SW480 (cell line): ENCODE results near the gene SBK3.
"Not testable (repeated sequence)": the region's sequence is repeated elsewhere in the genome, so short reads cannot be mapped to it uniquely, and the experiment has no call there.

Experiments used
- DNase-seq: peaks from one replicate; pipeline ENCODE4 v3.0.0-alpha.2; 2016; ENCODE audit warnings: low spot score

Gene SBK3, protein sequence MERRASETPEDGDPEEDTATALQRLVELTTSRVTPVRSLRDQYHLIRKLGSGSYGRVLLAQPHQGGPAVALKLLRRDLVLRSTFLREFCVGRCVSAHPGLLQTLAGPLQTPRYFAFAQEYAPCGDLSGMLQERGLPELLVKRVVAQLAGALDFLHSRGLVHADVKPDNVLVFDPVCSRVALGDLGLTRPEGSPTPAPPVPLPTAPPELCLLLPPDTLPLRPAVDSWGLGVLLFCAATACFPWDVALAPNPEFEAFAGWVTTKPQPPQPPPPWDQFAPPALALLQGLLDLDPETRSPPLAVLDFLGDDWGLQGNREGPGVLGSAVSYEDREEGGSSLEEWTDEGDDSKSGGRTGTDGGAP

DNA sequence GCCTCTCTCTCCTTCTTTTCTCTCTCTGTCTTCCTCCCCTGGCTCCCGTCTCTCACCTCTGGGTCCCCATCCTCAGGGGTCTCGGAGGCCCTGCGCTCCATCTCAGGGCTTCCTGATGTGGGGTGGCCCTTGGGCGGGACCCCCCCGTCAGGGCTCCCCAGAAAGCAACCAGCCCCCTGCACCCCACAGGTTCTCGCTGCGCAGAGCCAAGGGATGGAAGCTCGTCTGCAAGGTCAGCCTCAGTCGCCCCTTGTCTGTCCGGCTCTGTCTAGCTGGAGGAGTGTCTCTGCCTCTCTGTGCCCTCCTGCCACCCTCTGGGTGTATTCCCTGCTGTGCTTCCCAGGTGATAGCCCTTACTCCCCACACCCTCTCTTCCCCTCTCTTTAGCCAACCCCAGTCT is at the start of gene SBK3:
TSS of gene SBK3 (minus strand) at position 101 of the 400 bp plus-strand sequence. CDS start at position 101, 0 bp downstream.
- DNase-seq = no peak

DNA sequence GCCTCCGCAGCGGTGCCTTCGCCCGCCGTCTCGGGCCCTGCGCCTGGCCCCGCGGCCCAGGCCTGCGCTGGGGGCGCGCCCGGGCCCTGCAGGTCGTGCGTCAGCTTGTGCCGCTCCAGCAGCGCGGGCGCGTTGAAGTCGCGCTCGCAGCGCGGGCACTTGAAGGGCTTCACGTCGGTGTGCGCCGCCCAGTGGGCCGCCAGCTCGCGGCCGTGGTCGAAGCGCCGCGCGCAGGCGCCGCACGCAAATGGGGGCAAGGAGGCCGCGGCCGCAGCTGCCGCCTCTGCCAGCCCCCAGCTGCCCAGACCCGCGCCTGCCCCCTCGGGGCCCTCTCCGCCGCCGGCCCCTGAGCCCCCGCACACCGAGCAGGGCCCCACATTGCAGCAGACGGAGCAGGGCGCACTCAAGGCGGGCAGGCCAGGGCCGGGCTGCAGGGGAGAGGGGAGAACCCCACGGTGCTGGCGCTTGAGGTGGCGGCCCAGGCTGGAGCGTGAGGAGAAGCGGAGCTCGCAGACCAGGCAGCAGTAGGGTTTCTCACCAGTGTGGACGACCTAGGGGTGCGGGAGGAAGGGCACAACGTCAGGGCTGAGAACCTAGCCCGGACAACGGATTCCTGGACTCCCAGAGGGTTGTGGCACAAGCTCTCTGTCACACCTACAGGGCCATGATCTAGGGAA is 47.9 kb upstream of the SBK3 start:
- DNase-seq = no peak

DNA sequence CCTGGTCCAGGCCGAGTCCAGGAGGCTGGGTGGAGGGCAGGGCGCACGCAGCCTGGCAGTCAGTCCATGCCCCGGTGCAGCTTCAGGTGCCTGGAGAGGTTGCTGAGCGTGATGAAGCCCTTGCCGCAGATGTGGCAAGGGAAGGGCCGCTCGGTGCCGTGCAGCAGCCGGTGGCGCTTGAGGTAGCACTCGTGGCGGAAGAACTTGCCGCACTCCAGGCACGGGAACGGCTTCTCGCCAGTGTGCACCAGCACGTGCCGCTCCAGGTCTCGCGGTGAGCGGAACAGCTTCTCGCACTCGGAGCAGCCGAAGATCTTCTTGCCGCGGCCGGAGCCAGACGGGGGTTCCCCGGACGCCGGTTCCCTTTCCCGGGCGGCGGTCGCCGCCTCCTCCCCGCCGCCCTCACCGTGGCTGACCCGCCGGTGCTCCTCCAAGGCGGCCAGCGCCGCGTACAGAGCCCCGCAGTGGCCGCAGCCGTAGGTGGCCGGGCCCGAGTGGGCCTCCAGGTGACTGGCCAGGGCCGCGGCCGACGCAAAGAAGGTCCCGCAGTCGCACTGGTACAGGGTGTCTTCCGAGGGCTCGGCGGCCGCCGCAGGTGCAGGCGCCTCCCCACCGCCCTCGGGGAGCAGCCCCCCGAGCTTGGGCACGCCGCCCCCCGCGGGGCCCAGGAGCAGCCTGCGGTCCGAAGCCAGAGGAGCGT is 47.2 kb upstream of the SBK3 start:
- no peak for DNase-seq

DNA sequence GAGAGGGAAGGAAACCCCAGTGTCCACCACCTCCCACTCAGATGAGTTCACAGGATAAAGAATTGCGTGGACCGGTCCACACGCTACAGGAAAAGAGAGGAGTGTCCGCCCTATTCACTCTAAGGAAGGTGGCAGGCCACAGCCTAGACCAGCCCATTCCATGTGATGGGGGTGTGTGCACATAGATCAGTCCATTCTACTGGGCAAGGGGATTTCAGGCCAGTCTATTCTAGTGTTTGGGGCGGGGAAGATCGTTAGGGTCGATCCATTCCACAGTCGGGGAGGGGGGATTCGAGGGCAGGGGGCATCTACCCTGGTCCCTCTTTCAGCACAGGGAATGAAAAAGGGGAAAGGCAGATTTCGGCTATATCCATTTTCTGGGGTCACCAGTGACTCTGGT is 46.2 kb upstream of the SBK3 start:
- no peak for DNase-seq

DNA sequence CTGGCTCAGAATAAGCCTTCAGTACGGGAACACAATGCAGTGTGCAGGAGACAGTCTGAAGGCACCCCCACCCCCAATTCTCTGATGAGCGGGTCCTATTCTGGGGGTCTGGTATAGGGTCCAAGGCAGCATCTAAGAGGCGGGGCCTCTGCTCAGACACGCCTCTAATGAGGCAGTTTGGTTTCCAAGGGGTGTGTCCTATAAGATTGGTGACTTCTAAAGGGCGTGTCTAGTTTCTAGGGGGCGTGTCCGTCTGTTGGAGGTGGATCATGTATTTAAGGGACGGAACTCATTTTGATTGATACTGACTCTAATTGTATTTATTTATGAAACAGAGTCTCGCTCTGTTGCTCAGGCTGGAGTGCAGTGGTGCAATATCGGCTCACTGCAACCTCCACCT is 45.3 kb upstream of the SBK3 start:
- peak; percentile 55 for DNase-seq

DNA sequence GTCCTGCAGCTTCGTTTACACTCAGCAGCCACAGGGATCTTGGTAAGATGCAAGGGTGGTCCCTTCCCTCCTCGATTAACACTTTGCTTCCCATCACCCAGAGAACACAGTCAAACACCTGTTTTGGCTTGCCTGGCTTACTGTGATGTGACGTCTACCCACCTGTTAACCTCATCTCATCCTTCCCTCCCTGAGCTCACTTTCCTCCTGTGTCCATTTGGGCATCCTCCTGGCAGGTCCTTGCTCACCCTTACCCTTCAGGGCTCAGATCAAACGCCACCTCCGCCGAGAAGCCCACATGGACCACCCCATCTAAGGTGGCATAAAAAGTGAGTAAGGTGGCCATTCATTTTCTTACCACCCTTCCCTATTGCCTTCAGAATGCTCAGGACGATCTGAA is 44.8 kb upstream of the SBK3 start:
- no peak for DNase-seq

DNA sequence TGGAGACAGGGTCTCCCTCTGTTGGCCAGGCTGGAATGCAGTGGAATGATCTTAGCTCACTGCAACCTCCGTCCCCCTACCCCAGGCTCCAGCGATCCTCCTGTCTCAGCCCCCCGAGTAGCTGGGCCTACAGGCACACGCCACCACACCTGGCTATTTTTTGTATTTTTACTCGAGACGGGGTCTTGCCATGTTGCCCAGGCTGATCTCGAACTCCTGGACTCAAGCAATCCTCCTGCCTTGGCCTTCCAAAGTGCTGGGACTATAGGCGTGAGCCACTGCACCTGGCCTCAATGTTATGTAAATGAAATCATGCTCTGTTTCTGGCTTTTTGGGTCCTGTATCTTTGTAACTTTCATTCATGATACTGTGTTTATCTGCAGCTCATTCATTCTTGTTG is 43.4 kb upstream of the SBK3 start:
- no peak for DNase-seq

DNA sequence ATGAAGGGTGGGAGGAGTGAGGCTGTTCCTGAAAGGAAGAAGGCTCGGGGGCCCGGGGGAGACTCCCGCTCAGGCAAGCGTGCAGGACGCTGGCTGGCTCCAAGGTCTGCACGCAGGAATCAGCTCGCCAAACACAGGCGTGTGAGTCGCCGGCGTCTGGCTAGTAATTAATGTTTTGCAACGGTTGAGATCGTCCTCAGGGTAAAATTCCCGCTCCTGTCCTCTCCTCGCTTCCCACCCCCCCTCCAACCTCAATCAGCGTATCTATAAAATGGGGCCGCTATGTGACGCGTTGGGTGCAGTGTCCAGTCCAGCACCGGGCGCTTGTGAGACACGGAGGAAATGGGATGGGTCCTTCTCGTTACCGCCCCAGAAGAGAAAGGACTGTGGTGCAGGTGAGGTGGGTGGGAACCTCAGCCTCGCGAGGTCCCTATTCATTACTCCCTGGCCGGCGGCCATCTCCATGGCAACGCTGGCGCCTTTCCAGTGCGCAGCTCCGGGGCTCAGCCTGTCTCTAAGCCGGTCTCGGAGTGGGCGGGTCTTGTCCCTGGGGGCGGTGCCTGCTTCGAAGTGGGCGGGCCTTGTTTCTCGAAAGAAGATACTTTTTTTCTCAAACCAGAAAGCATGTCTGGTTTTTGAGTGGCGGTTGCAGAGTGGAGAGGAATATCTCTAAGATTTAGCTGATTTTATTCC is 41.8 kb upstream of the SBK3 start:
- peak; percentile 98 for DNase-seq

DNA sequence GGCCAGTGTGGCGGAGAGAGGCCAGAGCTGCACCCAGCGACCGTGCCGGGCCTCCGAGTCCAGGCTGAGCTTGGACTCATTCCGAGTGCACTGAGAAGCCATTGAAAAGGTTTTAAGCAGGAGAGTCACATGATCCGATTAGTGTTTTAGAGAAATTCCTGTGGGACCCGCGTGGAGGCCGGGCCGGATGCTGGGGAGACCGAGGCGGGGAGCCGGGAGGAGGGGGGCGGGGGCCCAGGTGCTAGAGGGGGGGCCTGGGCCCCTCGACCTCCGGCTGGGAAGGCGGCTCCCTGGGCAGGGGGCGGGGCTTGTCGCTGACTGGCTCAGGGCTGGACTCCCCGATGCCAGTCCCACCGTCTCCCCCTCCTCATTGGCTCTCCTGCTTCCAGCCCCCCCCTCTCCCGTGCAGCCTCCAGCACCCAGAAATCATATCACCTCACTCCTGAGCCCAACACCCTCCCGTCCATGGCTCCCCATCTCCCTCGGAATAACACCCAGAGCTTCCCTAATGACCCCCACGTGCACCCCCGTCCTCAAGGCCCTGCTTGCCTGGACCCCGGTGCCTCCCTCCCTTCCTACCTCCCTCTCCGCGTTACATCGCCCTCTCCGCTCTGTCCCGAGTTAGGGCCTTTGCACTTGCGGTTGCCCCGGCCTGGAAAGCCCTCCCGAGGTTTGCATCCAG is 40.5 kb upstream of the SBK3 start:
- peak; percentile 91 for DNase-seq

DNA sequence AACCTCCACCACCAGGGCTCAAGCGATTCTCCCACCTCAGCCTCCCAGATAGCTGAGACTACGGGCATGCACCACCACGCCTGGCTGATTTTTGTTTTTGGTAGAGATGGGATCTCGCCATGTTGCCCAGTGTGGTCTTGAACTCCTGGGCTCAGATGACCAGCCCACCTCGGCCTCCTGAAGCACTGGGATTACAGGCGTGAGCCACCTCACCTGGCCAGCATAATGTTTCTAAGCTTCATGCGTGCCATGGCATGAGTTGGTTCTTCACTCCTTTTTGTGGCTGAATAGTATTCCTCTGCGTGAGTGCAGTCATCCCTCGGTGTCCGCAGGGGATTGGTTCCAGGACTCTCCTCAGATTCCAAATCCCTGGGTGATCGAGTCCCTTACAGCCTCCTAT is 39.5 kb upstream of the SBK3 start:
- DNase-seq = no peak

DNA sequence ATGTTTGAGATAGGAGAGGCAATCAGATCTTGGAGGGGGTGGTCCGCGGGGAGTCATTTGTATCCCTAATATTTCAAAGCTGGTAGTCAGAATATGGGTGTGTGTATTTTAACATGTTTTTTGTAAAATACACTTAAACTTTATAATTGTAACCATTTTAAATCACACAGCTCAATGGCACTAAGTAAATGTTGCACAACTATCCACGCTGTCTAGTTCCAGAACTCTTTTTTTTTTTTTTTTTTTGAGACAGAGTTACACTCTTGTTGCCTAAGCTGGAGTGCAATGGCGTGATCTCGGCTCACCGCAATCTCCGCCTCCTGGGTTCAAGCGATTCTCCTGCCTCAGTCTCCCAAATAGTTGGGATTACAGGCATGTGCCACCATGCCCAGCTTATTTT is 38.6 kb upstream of the SBK3 start:
- not testable (repeated sequence) for DNase-seq

DNA sequence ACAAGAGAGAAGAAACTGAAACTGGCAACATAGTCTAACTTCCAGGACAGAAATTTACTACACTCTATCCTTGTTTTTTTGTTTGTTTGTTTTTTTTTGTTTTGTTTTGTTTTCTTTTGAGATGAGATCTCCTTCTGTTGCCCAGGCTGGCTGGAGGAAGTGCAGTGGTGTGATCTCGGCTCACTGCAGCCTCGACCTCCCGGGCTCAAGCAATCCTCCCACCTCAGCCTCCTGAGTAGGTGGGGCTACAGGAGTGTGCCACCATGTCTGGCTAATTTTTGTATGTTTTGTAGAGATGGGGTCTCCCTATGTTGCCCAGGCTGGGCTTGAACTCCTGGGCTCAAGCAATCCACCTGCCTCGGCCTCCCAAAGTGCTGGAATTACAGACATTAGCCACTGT is 36.9 kb upstream of the SBK3 start:
- DNase-seq = not testable (repeated sequence)

DNA sequence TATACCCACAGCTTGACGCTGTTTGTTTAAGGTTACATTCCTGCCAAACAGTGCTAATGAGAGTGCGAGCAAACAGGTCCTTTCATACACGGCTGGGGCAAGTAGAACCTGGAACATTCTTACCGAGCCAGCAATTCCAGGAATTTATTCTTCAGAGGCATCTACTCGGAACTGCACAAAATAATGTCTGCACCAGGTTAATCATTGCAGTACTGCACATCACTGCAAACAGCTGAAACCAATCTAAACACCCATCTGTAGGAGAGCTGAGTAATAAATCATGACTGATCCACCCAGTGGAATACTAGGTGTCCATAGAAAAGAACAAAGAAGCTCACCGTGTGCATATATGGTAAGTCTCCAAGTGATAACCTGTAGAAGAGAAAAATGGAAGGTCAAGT is 36.5 kb upstream of the SBK3 start:
- no peak for DNase-seq

DNA sequence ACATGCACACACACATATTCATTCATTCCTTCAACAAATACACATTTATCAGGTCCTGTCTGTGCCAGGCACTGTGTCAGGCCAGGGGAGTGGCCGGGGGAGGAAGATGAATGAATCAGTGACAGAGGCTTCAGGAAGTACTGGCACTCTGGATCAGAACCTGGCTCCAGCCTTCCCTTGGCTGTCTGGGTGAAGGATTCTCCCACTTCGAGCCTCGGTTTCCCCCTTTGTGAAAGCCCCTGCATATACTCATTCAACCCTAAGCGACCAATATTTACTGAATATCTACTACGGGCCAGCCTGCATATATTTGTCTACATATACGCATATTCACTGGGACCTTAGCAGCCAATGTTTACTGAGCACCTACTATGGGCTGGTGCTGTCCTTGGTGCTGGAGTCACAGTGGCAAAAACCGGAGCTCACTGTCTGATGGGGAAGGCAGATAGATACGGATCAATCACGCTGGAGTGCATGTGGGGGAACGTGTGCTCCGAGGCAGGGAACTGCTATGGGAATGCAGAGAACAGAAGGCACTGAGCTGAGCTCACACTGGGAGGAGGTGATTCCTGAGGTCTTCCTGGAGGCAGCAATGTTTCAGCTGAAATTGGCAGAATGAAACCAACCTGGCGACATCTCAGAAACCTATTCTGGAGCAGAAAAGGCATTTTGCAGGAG is 35.9 kb upstream of the SBK3 start:
- DNase-seq = no peak

DNA sequence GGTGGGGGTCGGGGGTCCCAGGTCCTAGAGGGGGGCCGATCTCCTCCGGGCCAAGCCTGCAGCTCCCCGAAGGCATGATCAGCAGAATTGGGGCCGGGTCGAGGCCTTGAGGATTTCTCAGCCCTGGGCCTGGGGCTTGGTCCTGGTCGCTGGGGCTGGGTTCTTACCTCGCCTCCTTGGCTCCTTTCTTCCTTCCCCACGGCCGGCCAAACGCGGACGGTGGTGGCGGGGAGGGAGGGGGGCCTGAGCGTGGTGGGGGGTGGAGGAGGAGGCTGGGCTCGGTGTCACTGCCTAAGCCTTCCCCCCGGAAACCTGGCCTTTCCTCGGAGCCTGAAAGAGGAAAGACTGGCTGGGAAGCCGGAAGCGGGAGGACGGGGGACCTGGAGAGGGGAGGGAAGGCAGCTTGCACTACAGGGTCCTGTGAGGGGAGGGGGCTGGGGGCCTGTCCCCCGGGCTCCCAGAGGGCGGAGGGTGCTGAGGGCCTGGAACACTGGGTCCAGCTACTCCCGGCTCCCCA is 35.3 kb upstream of the SBK3 start, which contains the start of gene ZNF579:
TSS of gene ZNF579 (minus strand) at position 221 of the 517 bp plus-strand sequence. CDS start 1,209 bp downstream, outside the sequence.
- DNase-seq = peak; percentile 86

DNA sequence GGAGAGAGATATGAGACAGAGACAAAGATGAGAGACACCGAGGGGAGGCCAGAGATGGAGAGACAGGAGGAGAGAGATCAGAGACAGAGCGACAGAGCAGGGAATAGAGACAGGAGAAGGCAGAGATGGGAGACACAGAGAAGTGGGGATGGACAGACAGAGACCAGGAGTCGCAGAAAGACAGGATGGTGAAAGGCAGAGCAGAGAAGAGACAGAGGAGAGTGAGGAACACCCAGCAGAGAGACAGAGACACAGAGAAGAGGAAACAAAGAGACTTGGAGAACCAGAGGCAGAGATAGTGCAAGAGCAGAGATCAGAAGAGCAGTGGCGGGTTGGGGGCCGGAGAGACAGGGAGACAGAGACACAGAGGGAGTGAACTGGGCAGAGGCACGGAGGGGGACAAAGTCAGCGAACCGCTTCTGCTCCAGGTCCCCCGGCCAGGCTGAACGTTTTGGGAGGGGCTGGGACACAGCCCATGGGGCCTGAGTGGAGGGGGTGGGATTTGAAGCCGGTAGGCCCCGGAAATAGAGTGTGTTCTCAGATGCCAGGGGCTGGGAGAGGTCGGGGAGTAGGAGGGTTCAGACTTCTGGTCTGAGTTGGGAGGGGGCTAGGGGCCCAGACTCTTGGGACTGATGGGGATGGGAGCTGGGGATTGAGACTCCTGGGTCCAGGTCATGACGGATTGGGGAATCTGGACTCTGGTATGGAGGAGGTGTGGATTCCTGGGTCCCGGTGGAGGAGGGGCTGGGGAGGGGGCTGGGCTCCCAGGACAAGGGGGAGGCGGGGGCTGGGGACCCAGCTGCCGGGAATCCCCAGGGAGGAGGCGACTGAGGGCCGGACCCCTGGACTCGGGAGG is 34.7 kb upstream of the SBK3 start:
- no peak for DNase-seq

DNA sequence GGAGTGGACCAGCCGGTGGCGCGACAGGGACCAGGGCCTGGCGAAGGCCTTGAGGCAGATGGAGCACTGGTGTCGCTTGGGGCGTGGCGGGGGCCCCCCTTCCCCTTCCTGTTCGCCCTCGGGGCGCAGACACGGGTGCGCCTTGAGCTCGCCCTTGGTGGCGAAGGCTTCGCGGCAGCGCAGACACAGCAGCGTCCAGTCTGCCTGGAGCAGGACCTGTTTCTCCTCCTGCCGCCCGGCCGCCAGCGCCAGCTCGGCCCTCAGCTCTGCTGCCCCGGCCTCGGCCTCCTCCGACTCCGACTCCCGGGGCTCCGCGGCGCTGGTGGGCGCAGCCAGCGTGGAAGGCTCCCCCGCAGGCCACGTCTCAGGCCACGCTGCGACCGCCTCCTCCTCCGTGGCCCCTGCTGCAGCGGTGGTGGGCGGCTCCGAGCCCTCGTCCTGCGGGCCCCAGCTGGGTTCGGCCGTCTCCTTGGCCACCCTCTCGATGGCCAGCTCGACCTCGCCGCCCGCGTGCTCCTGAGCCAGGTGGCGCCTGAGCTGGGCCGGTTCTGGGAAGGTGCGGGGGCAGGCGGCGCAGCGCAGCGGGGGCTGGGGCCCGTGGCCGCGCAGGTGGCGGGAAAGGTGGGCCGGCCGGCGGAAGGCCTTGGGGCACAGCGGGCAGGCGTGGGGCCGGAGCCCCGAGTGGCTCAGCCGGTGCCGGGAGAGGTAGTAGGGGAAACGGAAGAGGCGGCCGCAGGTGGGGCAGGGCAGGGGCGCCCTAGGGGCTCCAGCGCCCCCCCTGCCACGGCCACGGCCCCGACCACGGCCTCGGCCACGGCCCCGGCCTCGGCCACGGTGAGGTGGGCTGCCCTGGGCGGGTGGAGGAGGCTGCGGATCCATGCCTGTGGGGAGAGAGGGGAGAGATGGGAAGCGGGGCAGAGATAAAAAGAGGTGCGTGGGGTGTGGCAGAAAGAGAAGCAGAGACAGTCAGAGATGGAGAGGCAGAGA is 33.7 kb upstream of the SBK3 start:
- no peak for DNase-seq

DNA sequence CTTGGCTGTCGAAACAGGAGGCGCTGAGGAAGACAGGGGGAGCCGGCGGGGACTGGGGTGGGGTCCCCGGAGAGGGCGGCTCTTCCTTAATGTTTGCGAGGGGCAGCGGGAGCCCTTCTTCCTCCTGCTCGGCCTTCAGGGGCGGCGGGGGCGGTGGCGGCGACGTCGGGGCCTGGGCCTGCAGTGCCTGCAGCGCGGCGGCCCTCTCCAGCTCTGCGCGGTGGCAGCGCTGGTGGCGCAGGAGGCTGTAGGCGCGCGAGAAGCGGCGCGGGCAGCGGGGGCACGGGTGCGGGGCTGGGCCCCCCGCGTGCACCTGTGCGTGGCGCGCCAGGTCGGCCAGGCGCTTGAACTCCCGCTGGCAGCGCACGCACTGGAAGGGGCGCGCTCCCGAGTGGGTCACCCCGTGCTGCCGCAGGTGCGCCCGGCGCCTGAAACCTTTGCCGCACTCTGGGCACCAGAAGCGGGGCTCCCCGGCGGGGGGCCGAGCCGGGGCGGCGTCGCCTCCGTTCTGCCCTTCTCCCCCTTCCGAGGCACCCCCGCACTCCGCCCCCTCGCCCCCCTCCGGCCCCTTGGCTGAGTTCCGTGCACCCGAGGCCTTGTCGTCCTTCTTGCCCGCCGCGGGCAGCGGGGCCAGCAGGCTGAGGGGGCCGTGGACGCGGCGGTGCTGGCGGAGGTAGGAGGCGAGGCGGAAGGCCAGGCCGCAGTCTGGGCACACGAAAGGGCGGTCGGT is 32.9 kb upstream of the SBK3 start:
- DNase-seq = no peak
